Ovary (tissue), 3 donors: ENCODE results near the gene FOXP1.

Experiments
- EP300 ChIP-seq: sonication (generic); formaldehyde crosslinking; IDR thresholded peaks from one replicate; pipeline ENCODE4 v1.6.1; 2017; ENCODE audit warnings: antibody characterized with exemption
- TF ChIP-seq, protein P1 (sequence below), 3 donors: fragments of 450-650 bp in 2 of 3; fragments of 200-600 bp in 1 of 3; IDR thresholded peaks; one replicate each; pipeline versions ENCODE4 v1.5.1 to v1.8.0; 2016 to 2022; ENCODE audit warnings: antibody characterized with exemption in 3 of 3, mild to moderate bottlenecking in 1 of 3
- donor health status: DM: no; HTN: no; CAD: no.

DNA sequence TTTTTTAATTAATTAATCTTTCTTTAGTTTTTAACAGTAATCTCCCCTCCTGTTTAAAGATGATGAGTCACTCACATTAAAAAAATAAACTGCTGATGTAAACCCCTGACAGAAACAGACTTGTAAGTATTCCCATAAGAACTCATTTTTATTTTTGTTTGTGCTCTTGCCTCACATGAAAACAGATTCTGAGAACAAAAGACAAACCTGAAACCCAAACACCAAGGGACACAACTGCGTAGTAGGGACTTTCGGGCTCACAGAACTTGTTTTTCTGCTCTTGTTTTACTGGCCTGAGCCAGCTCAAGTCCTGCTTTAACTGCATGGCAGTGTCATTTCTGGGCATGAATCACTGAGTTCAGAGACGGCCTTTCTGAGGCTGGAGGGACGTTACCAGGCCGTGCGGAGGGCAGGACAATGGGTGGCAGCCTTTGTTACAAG lies 600.8 kb downstream of the FOXP1 start:
- TF ChIP-seq, protein P1, sequence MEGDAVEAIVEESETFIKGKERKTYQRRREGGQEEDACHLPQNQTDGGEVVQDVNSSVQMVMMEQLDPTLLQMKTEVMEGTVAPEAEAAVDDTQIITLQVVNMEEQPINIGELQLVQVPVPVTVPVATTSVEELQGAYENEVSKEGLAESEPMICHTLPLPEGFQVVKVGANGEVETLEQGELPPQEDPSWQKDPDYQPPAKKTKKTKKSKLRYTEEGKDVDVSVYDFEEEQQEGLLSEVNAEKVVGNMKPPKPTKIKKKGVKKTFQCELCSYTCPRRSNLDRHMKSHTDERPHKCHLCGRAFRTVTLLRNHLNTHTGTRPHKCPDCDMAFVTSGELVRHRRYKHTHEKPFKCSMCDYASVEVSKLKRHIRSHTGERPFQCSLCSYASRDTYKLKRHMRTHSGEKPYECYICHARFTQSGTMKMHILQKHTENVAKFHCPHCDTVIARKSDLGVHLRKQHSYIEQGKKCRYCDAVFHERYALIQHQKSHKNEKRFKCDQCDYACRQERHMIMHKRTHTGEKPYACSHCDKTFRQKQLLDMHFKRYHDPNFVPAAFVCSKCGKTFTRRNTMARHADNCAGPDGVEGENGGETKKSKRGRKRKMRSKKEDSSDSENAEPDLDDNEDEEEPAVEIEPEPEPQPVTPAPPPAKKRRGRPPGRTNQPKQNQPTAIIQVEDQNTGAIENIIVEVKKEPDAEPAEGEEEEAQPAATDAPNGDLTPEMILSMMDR (IDR thresholded peaks at IDR 0.05): no peak
- no peak for TF ChIP-seq EP300
